NCI-H2227 treated with DMSO at 0.1 percent for 48 hours (cell line): ENCODE measurements around the gene LYVE1.

Experiments used
- DNase-seq: peaks from one replicate; lab custom pipeline; 2025; lab: John Stamatoyannopoulos, UW

Gene LYVE1

GRCh38 chr11:10522276-10522675 lies 46.2 kb downstream of the LYVE1 start:
- no peak for DNase-seq

GRCh38 chr11:10520562-10520961 lies 47.9 kb downstream of the LYVE1 start:
- no peak for DNase-seq

- DNase-seq, result no peak
Measured at GRCh38 chr11:10519630-10520029, 48.8 kb downstream of the LYVE1 start.

GRCh38 chr11:10518891-10519290 lies 49.6 kb downstream of the LYVE1 start:
- DNase-seq, result no peak

- no peak for DNase-seq
Measured at GRCh38 chr11:10518123-10518522, 50.3 kb downstream of the LYVE1 start.

- DNase-seq, result no peak
Measured at GRCh38 chr11:10515418-10515817, 53.0 kb downstream of the LYVE1 start.

GRCh38 chr11:10514709-10515108 lies 53.8 kb downstream of the LYVE1 start:
- no peak for DNase-seq

- no peak for DNase-seq
Measured at GRCh38 chr11:10514202-10514601, 54.3 kb downstream of the LYVE1 start.

- no peak for DNase-seq
Measured at GRCh38 chr11:10511181-10511621, 57.3 kb downstream of the LYVE1 start.
